Stimulated activated CD4-positive, alpha-beta T cell treated with anti-CD3 and anti-CD28 coated beads, Interleukin-1b, Interleukin-23, amount 100 ng/mL, for 24 hours (primary cell): ENCODE results near the gene CHRNG.

Experiments
- DNase-seq, 4 experiments: peaks; one replicate each; pipeline ENCODE4 v3.0.0-alpha.2; 2020; ENCODE audit warnings: low read depth in 4 of 4, low spot score in 1 of 4

Gene CHRNG

GRCh38 chr2:232574674-232575403, 35.3 kb downstream of the CHRNG start:
- no peak for DNase-seq

- DNase-seq: no peak
Observed at GRCh38 chr2:232575404-232575746, 35.9 kb downstream of the CHRNG start.

DNA sequence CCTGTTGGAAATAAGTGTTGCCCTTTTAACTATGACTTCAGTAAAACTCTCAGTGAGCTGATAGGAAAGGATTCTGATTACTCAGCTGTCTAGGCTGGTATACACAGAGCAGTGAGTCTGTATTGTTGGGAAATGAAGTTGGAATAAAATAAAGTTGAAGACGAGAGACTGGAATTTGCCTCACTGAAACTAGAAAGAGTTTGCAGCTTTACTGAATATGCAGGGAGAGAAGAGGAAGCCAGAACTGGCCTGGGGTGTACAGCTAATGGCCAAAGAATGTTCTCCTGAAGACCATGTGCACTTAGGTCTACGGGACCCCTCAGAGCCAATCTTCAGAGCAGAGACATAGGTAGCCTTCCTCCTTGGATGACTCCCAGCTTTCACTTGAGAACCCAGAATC, 37.5 kb downstream of the CHRNG start:
- no peak for DNase-seq

GRCh38 chr2:232577841-232578240, 38.3 kb downstream of the CHRNG start:
- no peak for DNase-seq

GRCh38 chr2:232578626-232579025, 39.1 kb downstream of the CHRNG start:
- DNase-seq: no peak

GRCh38 chr2:232580648-232580981, 41.1 kb downstream of the CHRNG start:
- DNase-seq: no peak

GRCh38 chr2:232581725-232582124, 42.2 kb downstream of the CHRNG start:
- DNase-seq: no peak

- DNase-seq: no peak
Observed at GRCh38 chr2:232584238-232584637, 44.7 kb downstream of the CHRNG start.

DNA sequence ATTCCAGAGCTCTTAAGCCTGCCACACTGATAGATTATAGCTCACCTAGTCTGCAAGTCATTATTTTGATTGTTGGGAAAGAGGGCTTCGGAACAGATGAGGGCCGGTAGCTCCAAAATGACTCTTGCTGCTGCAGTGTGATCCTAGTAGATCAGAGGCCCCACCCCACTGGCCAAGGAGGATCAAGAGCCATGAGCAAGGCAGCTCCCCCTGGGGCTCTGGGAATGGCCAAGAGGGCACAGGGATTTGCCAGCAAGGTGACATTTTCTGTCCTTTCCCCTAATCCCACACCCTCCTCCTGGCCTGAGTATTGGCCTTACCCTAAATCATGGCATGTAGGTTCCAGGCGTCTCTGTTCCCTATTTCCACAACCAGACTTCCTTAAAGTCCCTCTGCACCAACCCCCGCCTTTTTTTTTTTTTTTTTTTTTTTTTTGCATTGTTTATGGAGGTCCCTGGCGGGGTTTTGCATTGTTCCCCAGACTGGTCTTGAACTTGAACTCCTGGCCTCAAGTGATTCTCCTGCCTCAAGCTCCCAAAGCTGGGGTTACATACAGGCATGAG, 47.5 kb downstream of the CHRNG start:
- DNase-seq: no peak

DNA sequence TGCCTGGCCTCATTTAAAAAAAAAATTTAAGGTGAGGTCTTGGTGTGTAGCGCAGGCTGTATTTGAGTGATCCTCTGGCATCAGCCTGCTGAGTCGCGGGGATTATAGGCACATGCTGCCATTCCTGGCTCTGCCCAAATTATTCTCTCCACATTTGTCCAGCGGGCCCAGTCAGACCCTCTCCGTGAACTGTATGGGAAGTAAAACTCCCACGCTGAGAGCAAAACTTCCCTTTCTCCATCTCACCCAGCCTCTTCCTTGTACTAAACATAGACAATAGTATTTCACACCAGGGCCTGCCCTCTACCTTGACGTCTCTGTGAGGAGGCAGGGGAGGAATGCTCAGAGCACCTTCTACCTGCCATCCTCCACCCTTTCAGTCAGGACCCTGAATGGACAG, 48.0 kb downstream of the CHRNG start:
- DNase-seq: no peak

GRCh38 chr2:232588031-232588430, 48.5 kb downstream of the CHRNG start:
- DNase-seq: no peak

- no peak for DNase-seq
Observed at GRCh38 chr2:232588680-232589585, 49.4 kb downstream of the CHRNG start.

GRCh38 chr2:232592772-232593395, 53.4 kb downstream of the CHRNG start:
- no peak for DNase-seq

GRCh38 chr2:232593982-232594381, 54.5 kb downstream of the CHRNG start:
- no peak for DNase-seq
